Umbilical cord (tissue), 2 donors: ENCODE measurements around the gene FOXP1. TPM values are rescaled to one million over a fixed set of nuclear protein-coding genes. Genes with fewer than 3 reads are reported as not detected.

Experiments
- DNase-seq: peaks from one replicate; pipeline ENCODE4 v3.0.0-alpha.2; 2015; ENCODE audit warnings: low spot score
- total RNA-seq: library from RNA; depleted of rRNA; stranded (reverse); fragments of >200 nt; gene quantifications from one replicate; pipeline ENCODE4 v1.2.3, GENCODE V29; 2014; ENCODE audit warnings: low replicate concordance; ENCODE audit not compliant: insufficient read depth

Gene FOXP1
- total RNA-seq, 1 donor from 2014 or later = 148 TPM

- peak; percentile 55 for DNase-seq
Observed at GRCh38 chr3:71062952-71063772, 520.4 kb downstream of the FOXP1 start.

GRCh38 chr3:71062037-71062932, 521.2 kb downstream of the FOXP1 start:
- DNase-seq = peak; percentile 28

GRCh38 chr3:71061581-71061980, 521.9 kb downstream of the FOXP1 start:
- no peak for DNase-seq

GRCh38 chr3:71061037-71061436, 522.5 kb downstream of the FOXP1 start:
- DNase-seq = peak; percentile 35

GRCh38 chr3:71060536-71060935, 523.0 kb downstream of the FOXP1 start:
- no peak for DNase-seq

GRCh38 chr3:71057526-71057894, 526.0 kb downstream of the FOXP1 start:
- DNase-seq = no peak

GRCh38 chr3:71056327-71056726, 527.2 kb downstream of the FOXP1 start:
- no peak for DNase-seq

- DNase-seq = no peak
Observed at GRCh38 chr3:71055257-71056001, 528.1 kb downstream of the FOXP1 start.

GRCh38 chr3:71054312-71054711, 529.2 kb downstream of the FOXP1 start:
- DNase-seq = no peak

GRCh38 chr3:71053495-71053894, 530.0 kb downstream of the FOXP1 start:
- no peak for DNase-seq

- peak; percentile 48 for DNase-seq
Observed at GRCh38 chr3:71052716-71053115, 530.8 kb downstream of the FOXP1 start.

GRCh38 chr3:71051893-71052687, 531.4 kb downstream of the FOXP1 start:
- DNase-seq = peak; percentile 85

- DNase-seq = no peak
Observed at GRCh38 chr3:71051259-71051595, 532.3 kb downstream of the FOXP1 start.

GRCh38 chr3:71050538-71051258, 532.8 kb downstream of the FOXP1 start:
- DNase-seq = no peak

GRCh38 chr3:71050166-71050537, 533.4 kb downstream of the FOXP1 start:
- DNase-seq = no peak

GRCh38 chr3:71048948-71049347, 534.6 kb downstream of the FOXP1 start:
- DNase-seq = no peak

GRCh38 chr3:71047616-71048531, 535.7 kb downstream of the FOXP1 start:
- peak; percentile 33 for DNase-seq

GRCh38 chr3:71046791-71047190, 536.7 kb downstream of the FOXP1 start:
- no peak for DNase-seq

GRCh38 chr3:71045917-71046282, 537.6 kb downstream of the FOXP1 start:
- DNase-seq = no peak
